ENCODE data around the gene RACK1. TPM values are rescaled to one million over a fixed set of nuclear protein-coding genes. Genes with fewer than 3 reads are reported as not detected.

Gene RACK1
- total and polyA plus RNA-seq, 2 of the 13 experiments (the other 11 are each of a cell fraction or from before 2014, with no cell fraction given), result 2,514 to 6,141 TPM

DNA sequence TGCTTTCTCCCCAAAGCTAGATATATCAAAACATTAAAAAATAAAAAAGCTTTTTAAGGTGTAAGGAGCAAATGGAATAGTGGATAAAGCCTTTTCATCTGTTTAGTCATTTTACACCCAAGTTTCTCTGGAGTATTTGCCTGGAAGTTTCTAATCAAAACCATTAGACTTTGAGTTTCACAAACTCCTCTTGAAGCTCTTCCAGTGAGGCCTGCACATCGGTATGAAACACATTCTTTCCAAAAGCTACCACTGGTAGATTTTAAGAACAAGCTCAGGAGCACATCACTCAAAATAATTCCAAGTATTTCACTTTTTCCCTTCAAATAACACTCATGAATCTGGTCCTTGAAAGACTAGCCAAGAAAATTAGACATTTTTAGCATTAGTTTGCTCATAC is 11.6 kb upstream of the RACK1 start (continued):
- no peak for TF ChIP-seq ZBTB3 (CRISPR knock-in tag; IDR thresholded peaks at IDR 0.05; ENCODE audit: borderline replicate concordance, low read depth)
- no peak for TF ChIP-seq ZFYVE20 (CRISPR knock-in tag; IDR thresholded peaks at IDR 0.05; ENCODE audit: borderline replicate concordance, low read depth)

DNA sequence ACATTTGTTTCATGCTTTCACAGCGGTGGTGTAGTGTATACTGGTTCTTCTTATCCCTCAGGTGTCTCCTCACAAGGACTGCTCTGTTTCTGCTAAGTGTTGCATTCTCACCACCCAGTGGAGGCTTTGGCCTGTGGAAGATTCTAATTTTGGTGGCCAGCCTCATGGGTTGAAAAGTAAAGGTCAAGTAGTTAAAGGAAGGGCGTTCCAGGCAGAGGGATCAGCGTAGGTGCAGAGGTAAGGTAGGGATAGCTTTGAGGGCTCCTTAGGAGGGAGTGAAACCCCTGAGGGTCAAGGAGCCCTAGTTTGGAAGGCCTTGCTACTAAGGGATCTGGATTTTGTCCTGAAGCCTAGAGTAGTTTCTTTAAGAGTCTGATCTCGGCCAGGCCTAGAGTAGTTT is 4.6 kb upstream of the RACK1 start:
- TF ChIP-seq ZNF761 (CRISPR knock-in tag; conservative IDR thresholded peaks at IDR 0.05) (no peak), ZC3H13 (CRISPR knock-in tag; IDR thresholded peaks at IDR 0.05) (0 out of 2 replicates have a peak, but pooled peaks have one; percentile 37), NFKBIZ (CRISPR knock-in tag; IDR thresholded peaks at IDR 0.05) (no peak), ZNF501 (CRISPR knock-in tag; IDR thresholded peaks at IDR 0.05) (peak; percentile 24; the same call in 1 of the 2 replicates), SMAD1 (CRISPR knock-in tag; IDR thresholded peaks at IDR 0.05; ENCODE audit: borderline replicate concordance, low read depth) (no peak), TCF7 (IDR thresholded peaks at IDR 0.05; ENCODE audit: low read depth) (no peak), PHB2 (IDR thresholded peaks at IDR 0.05; ENCODE audit: partially characterized antibody) (no peak), POLR2G (IDR thresholded peaks at IDR 0.05; ENCODE audit: low read depth, low read length) (0 out of 2 replicates have a peak, but pooled peaks have one; percentile 19), ZC3H4 (CRISPR knock-in tag; IDR thresholded peaks at IDR 0.05; ENCODE audit: borderline replicate concordance) (no peak), ZSCAN9 (CRISPR knock-in tag; IDR thresholded peaks at IDR 0.05; ENCODE audit: borderline replicate concordance) (no peak)
- TF ChIP-seq, protein P1, sequence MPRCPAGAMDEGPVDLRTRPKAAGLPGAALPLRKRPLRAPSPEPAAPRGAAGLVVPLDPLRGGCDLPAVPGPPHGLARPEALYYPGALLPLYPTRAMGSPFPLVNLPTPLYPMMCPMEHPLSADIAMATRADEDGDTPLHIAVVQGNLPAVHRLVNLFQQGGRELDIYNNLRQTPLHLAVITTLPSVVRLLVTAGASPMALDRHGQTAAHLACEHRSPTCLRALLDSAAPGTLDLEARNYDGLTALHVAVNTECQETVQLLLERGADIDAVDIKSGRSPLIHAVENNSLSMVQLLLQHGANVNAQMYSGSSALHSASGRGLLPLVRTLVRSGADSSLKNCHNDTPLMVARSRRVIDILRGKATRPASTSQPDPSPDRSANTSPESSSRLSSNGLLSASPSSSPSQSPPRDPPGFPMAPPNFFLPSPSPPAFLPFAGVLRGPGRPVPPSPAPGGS (CRISPR knock-in tag; IDR thresholded peaks at IDR 0.05), result 0 out of 2 replicates have a peak, but pooled peaks have one; percentile 1
- TF ChIP-seq, protein P2, sequence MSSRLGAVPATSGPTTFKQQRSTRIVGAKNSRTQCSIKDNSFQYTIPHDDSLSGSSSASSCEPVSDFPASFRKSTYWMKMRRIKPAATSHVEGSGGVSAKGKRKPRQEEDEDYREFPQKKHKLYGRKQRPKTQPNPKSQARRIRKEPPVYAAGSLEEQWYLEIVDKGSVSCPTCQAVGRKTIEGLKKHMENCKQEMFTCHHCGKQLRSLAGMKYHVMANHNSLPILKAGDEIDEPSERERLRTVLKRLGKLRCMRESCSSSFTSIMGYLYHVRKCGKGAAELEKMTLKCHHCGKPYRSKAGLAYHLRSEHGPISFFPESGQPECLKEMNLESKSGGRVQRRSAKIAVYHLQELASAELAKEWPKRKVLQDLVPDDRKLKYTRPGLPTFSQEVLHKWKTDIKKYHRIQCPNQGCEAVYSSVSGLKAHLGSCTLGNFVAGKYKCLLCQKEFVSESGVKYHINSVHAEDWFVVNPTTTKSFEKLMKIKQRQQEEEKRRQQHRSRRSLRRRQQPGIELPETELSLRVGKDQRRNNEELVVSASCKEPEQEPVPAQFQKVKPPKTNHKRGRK (CRISPR knock-in tag; IDR thresholded peaks at IDR 0.05), result no peak
- TF ChIP-seq, protein P3, sequence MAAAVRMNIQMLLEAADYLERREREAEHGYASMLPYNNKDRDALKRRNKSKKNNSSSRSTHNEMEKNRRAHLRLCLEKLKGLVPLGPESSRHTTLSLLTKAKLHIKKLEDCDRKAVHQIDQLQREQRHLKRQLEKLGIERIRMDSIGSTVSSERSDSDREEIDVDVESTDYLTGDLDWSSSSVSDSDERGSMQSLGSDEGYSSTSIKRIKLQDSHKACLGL (CRISPR knock-in tag; IDR thresholded peaks at IDR 0.05), result no peak
- TF ChIP-seq, protein P4, sequence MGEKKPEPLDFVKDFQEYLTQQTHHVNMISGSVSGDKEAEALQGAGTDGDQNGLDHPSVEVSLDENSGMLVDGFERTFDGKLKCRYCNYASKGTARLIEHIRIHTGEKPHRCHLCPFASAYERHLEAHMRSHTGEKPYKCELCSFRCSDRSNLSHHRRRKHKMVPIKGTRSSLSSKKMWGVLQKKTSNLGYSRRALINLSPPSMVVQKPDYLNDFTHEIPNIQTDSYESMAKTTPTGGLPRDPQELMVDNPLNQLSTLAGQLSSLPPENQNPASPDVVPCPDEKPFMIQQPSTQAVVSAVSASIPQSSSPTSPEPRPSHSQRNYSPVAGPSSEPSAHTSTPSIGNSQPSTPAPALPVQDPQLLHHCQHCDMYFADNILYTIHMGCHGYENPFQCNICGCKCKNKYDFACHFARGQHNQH (CRISPR knock-in tag; IDR thresholded peaks at IDR 0.05), result no peak
- peak overlapping the region; percentile 60 to 94 (median 91) for H3K4me3 ChIP-seq (replicated peaks in 1 of 3; ENCODE audit: insufficient read depth in 1 of 3, low read depth in 2 of 3, low read length in 3 of 3)
- in situ Hi-C loops (cut with HindIII; ENCODE audit: extremely low pct_ligation_motif_present, low pct_unique_long_range_greater_than_20kb), result no loop called here
- H3K4me2 ChIP-seq (ENCODE audit: low read depth, low read length), result peak overlapping the region; percentile 96
- ChIA-PET CTCF (ENCODE audit: low intra/inter-chr PET ratio, low total read pairs) (no interaction called here), POLR2A (interaction anchor here (7.1 to 7.5 kb wide), 2 partner anchors 12 to 15 kb away, joined by 41 to 102 read pairs; partner anchors contain the start of gene TRIM52)
- peaks cover 78% of the 10 kb centered on the region for H3K79me2 ChIP-seq (ENCODE audit: insufficient read depth, low read length)
- H3K27ac ChIP-seq (ENCODE audit: extremely low read length, insufficient read depth, low read length), result peak overlapping the region; percentile 38
- FAIRE-seq (no peak), DNase-seq (ENCODE audit: low spot score) (no peak), ATAC-seq (no peak)
- no peaks in the 10 kb centered on the region; a peak in 1 of 5 replicates for H3K27me3 ChIP-seq (ENCODE audit: control insufficient read depth in 1 of 2, insufficient read depth in 2 of 2, low read length in 2 of 2)
- intact Hi-C loops (cut with micrococcal nuclease; ENCODE audit: unreplicated experiment), result no loop called here
- peaks cover 29% of the 10 kb centered on the region for H4K20me1 ChIP-seq (ENCODE audit: insufficient read depth, low read length)
- no peaks in the 10 kb centered on the region for H3K9me3 ChIP-seq (ENCODE audit: low read length)
- H3K9ac ChIP-seq (ENCODE audit: insufficient read depth, low read depth, low read length), result peak overlapping the region; percentile 74
- H3K36me3 ChIP-seq (replicated peaks in 1 of 2; ENCODE audit: control insufficient read depth in 1 of 2, insufficient read depth in 2 of 2, low read length in 2 of 2), result peaks cover 0 to 7% of the 10 kb centered on the region in 2 experiments; a peak in 1 of 5 replicates
- H3K4me1 ChIP-seq (ENCODE audit: insufficient read depth, low read length), result peaks cover 49% of the 10 kb centered on the region
- H2AFZ ChIP-seq (ENCODE audit: low read length), result no peak overlapping the region
- 53% methylated on average over 3 of the region's 4 CpGs for WGBS (ENCODE audit: low lambda C conversion rate)
- no TSS peak for BruUV-seq (replicated peaks)

All from HepG2 (cell line).